Naive B cell (primary cell): ENCODE data around the gene UQCR10. TPM values are rescaled to one million over a fixed set of nuclear protein-coding genes. Genes with fewer than 3 reads are reported as not detected.

ENCODE experiments used
- ATAC-seq, 2 donors: fragments of 150-1000 bp; cut with Tn5 transposase; 2 replicates each; pipeline ENCODE4 v1.10.0; 2021; ENCODE audit warnings: low read depth in 2 of 2, mild to moderate bottlenecking in 2 of 2, moderate library complexity in 2 of 2
- DNase-seq: peaks from one replicate; pipeline ENCODE4 v3.0.0; 2022
- H3K27ac Mint-ChIP-seq, 6 donors: one replicate each; pipeline ENCODE4 v1.8.0; 2020 to 2022; ENCODE audit warnings: mild to moderate bottlenecking in 6 of 6, mixed read lengths in 6 of 6, moderate library complexity in 5 of 6, inconsistent platforms in 2 of 6
- H3K27me3 Mint-ChIP-seq, 3 donors: one replicate each; pipeline ENCODE4 v1.8.0; 2021 to 2022; ENCODE audit warnings: mixed read lengths in 3 of 3, mild to moderate bottlenecking in 1 of 3
- H3K36me3 Mint-ChIP-seq, 2 donors: one replicate each; pipeline ENCODE4 v1.8.0; 2020 to 2022; ENCODE audit warnings: mixed read lengths in 2 of 2, inconsistent platforms in 1 of 2, mild to moderate bottlenecking in 1 of 2
- H3K4me1 Mint-ChIP-seq, 3 donors: one replicate each; pipeline ENCODE4 v1.8.0; 2020 to 2022; ENCODE audit warnings: mixed read lengths in 3 of 3, inconsistent platforms in 1 of 3, mild to moderate bottlenecking in 1 of 3, moderate library complexity in 1 of 3
- H3K4me3 Mint-ChIP-seq, 8 donors: one replicate each; pipeline ENCODE4 v1.8.0; 2020 to 2022; ENCODE audit warnings: mild to moderate bottlenecking in 8 of 8, mixed read lengths in 8 of 8, moderate library complexity in 8 of 8, inconsistent platforms in 2 of 8
- H3K9me3 Mint-ChIP-seq, 7 donors: one replicate each; pipeline ENCODE4 v1.8.0; 2020 to 2022; ENCODE audit warnings: mixed read lengths in 7 of 7, mild to moderate bottlenecking in 5 of 7, inconsistent platforms in 2 of 7, moderate library complexity in 1 of 7
- polyA plus RNA-seq, 6 donors: library from polyadenylated mRNA; unstranded; fragments of 300-500 nt; fragmentation: Illumina TruSeq; gene quantifications; one replicate each; pipeline ENCODE4 v1.2.3, GENCODE V29; 2021; ENCODE audit warnings: low read depth in 6 of 6

The UQCR10 gene
- polyA plus RNA-seq, 6 donors from 2014 or later: 219 to 318 (median 274) TPM

DNA sequence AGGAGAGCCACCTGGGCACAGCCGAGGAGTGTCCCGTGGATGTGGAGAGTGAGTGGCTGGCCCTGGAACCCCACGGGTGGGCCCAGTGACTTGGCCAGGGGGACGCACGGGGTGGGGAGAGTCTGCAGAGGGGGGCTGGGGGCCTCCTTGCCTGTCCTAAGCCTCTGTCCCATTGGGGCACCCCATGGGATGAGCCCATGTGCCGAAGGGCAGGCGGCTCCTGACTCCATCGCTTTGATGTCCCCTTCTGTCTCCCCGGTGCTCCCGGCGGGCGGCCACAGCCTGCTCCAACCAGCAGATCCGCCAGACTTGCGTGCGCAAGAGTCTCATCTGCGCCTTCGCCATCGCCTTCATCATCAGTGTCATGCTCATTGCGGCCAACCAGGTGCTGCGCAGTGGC, 38.0 kb upstream of the UQCR10 start:
- Mint-ChIP-seq H3K36me3 (peaks cover 0 to 5% of the 10 kb centered on the region in 2 donors), H3K9me3 (no peaks in the 10 kb centered on the region), H3K27ac (no peak overlapping the region), H3K27me3 (peaks cover 3 to 6% (median 5%) of the 10 kb centered on the region in 3 donors), H3K4me1 (peaks cover 5 to 8% (median 6%) of the 10 kb centered on the region in 3 donors), H3K4me3 (no peak overlapping the region)
- ATAC-seq: no peak
- DNase-seq: no peak

- Mint-ChIP-seq H3K4me1 (peaks cover 9 to 15% (median 11%) of the 10 kb centered on the region in 3 donors), H3K27me3 (no peaks in the 10 kb centered on the region), H3K9me3 (no peaks in the 10 kb centered on the region), H3K4me3 (peak overlapping the region in 2 of 8 donors; percentile 9 to 25), H3K36me3 (peaks cover 0 to 5% of the 10 kb centered on the region in 2 donors), H3K27ac (peak overlapping the region in 1 of 6 donors; percentile 91)
- ATAC-seq: no peak
- DNase-seq: no peak
These were observed 35.9 kb upstream of the UQCR10 start for GRCh38 chr22:29731058-29731850.

DNA sequence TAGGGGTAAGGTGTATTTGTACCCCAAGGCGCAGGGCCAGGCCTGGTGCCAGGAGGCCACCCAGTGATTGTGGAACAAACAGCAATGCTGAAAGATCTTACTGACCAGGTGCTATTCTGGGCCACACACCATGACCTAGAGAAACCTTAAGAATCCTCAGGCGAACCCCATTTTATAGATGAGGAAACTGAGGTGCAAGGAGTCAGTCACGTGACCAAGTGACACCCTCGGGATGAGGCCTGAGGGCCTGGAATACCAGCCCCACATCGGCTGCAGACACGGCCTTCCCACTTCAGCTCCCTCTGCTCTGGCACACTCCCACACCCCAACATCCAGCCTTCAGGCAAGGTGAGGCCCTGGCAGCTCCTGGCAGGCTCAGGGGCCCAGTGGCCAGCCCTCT, 34.3 kb upstream of the UQCR10 start:
- H3K4me1 Mint-ChIP-seq: peaks cover 8 to 15% (median 9%) of the 10 kb centered on the region in 3 donors
- no peaks in the 10 kb centered on the region for H3K9me3 Mint-ChIP-seq
- DNase-seq (no peak), ATAC-seq (no peak)
- no peaks in the 10 kb centered on the region for H3K27me3 Mint-ChIP-seq
- no peak overlapping the region for H3K4me3 Mint-ChIP-seq
- peaks cover 8 to 14% of the 10 kb centered on the region in 2 donors for H3K36me3 Mint-ChIP-seq
- peak overlapping the region in 1 of 6 donors; percentile 14 for H3K27ac Mint-ChIP-seq

GRCh38 chr22:29733362-29734201, 33.6 kb upstream of the UQCR10 start:
- no peaks in the 10 kb centered on the region for H3K27me3 Mint-ChIP-seq
- H3K27ac Mint-ChIP-seq: peak overlapping the region in 2 of 6 donors; percentile 51 to 67
- no peaks in the 10 kb centered on the region for H3K9me3 Mint-ChIP-seq
- DNase-seq: no peak
- H3K36me3 Mint-ChIP-seq: peaks cover 8 to 15% of the 10 kb centered on the region in 2 donors
- H3K4me1 Mint-ChIP-seq: peaks cover 8 to 15% (median 9%) of the 10 kb centered on the region in 3 donors
- no peak overlapping the region for H3K4me3 Mint-ChIP-seq
- ATAC-seq: peak in 1 of 2 donors; percentile 27

- Mint-ChIP-seq H3K36me3 (peaks cover 8 to 10% of the 10 kb centered on the region in 2 donors), H3K27ac (peak overlapping the region in 1 of 6 donors; percentile 67), H3K27me3 (no peaks in the 10 kb centered on the region), H3K4me3 (peak overlapping the region in 1 of 8 donors; percentile 13), H3K9me3 (no peaks in the 10 kb centered on the region), H3K4me1 (peaks cover 8 to 15% (median 9%) of the 10 kb centered on the region in 3 donors)
- DNase-seq (no peak), ATAC-seq (no peak)
These were observed 32.8 kb upstream of the UQCR10 start for GRCh38 chr22:29734406-29734805.

DNA sequence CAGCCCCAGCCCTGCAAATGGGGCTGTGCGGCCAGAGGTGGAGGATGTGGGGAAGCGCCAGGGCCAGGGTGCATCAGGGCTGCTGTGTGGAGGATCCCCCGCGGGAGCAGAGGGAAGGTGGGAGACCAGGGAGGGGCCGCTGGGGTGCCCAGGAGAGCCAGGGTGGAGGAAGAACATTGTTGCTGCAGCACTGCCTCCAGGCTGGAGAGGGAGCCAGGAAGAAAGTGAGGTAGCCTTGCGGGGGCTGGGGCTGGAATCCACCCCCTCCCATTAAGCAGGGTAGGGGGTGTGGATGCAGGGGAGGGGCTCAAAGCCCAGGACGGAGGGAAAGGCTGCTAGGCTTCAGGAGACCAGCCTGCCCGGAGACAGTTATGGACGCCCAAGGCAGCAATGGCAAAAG, 32.3 kb upstream of the UQCR10 start:
- Mint-ChIP-seq H3K4me1 (peaks cover 8 to 15% (median 9%) of the 10 kb centered on the region in 3 donors), H3K36me3 (peaks cover 8 to 10% of the 10 kb centered on the region in 2 donors)
- DNase-seq: no peak

DNA sequence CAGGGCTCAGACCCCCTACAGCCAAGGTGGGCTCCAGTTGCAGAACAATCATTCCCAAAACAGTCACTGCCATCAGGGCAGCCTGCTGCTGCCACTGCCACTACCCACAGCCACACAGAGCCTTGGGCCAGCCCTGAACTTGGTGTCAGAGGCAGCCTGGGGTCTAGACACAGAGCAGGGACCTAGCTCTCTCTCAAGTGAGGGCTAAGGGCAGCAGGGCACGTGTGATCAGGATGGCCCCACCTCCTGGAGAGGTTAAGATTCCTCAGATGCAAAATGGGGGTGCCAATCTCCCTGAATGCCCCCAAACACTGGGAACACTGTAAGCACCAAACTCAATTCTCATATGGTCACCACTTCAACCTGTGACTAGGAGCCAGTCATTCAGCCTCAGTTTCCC, 31.8 kb upstream of the UQCR10 start:
- no peaks in the 10 kb centered on the region for H3K9me3 Mint-ChIP-seq
- H3K36me3 Mint-ChIP-seq: peaks cover 8 to 10% of the 10 kb centered on the region in 2 donors
- DNase-seq (no peak), ATAC-seq (no peak)
- H3K27ac Mint-ChIP-seq: peak overlapping the region in 1 of 6 donors; percentile 56
- H3K4me1 Mint-ChIP-seq: peaks cover 8 to 15% (median 9%) of the 10 kb centered on the region in 3 donors
- H3K4me3 Mint-ChIP-seq: no peak overlapping the region
- no peaks in the 10 kb centered on the region for H3K27me3 Mint-ChIP-seq

More for the DNA sequence above, 32.3 kb upstream of the UQCR10 start:
- Mint-ChIP-seq H3K27ac (peak overlapping the region in 1 of 6 donors; percentile 67), H3K27me3 (no peaks in the 10 kb centered on the region), H3K9me3 (no peaks in the 10 kb centered on the region), H3K4me3 (no peak overlapping the region)
- ATAC-seq: no peak

GRCh38 chr22:29737251-29738117, 29.7 kb upstream of the UQCR10 start:
- no peak for ATAC-seq
- peaks cover 8 to 15% (median 9%) of the 10 kb centered on the region in 3 donors for H3K4me1 Mint-ChIP-seq
- H3K27me3 Mint-ChIP-seq: no peaks in the 10 kb centered on the region
- H3K4me3 Mint-ChIP-seq: no peak overlapping the region
- H3K27ac Mint-ChIP-seq: no peak overlapping the region
- DNase-seq: no peak
- H3K36me3 Mint-ChIP-seq: peaks cover 10 to 21% of the 10 kb centered on the region in 2 donors
- H3K9me3 Mint-ChIP-seq: no peaks in the 10 kb centered on the region

DNA sequence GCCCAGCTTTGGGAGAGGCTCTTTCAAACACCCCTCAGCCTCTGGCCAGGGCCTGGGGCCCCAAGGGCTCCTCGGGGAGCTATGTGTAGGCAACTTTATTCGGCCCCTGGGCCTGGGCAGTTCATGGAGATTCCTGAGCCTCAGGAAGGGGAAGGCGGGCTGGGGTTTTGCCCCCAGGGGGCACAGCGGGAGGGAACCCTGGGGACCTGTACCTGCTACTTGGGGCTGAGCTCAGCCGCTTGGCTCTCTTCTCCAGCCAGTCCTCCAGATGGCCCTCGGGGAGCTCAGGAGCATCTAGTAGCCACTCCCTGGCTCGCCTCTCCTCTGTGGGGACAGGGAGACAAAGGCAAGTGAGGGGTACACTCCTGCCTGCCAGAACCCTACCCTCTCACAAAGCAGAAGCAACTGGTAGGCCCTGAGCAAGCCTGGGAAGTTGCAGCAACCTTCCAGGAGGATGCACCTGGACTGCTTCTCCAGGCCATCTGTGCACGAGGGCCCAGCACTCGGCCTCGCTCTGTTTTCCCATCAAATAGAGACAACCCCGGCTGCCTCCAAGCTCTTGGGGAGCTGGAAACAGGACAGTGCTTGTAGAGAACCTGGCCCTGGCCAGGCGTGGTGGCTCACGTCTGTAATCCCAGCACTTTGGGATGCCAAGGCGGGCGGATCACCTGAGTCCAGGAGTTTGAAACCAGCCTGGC, 28.9 kb upstream of the UQCR10 start:
- no peaks in the 10 kb centered on the region for H3K27me3 Mint-ChIP-seq
- H3K4me3 Mint-ChIP-seq: no peak overlapping the region
- peaks cover 8 to 15% (median 9%) of the 10 kb centered on the region in 3 donors for H3K4me1 Mint-ChIP-seq

DNA sequence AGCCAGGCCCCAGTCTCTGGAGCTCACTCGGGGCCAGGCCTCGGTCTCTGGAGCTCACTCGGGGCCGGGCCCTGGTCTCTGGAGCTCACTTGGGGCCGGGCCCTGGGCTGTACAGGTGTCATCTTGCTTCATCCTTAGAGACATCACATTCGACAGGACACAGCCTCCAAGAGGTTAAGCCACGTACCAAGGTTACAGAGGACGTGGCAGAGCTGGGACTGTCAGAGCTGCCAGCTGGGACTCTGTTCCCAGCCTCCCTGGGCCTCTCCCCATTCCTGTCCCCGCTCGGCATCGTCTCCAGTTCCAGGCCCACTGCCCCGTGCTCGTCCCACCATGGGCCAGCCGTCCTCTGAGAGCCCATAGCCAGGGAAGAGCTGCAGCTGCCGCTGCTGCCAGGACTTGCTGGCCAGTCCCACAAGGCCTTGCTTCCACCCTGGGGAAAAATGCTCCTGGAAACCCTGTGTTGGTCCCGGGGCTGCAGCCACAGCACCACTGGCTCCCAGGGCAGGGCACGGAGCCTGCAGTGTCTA, 27.8 kb upstream of the UQCR10 start:
- ATAC-seq (no peak), DNase-seq (no peak)
- no peak overlapping the region for H3K27ac Mint-ChIP-seq
- H3K27me3 Mint-ChIP-seq: no peaks in the 10 kb centered on the region
- no peak overlapping the region for H3K4me3 Mint-ChIP-seq
- H3K36me3 Mint-ChIP-seq: peaks cover 10 to 21% of the 10 kb centered on the region in 2 donors
- no peaks in the 10 kb centered on the region for H3K9me3 Mint-ChIP-seq
- peaks cover 1 to 8% (median 2%) of the 10 kb centered on the region in 3 donors for H3K4me1 Mint-ChIP-seq

More for the DNA sequence above, 28.9 kb upstream of the UQCR10 start:
- H3K36me3 Mint-ChIP-seq: peaks cover 10 to 21% of the 10 kb centered on the region in 2 donors
- H3K27ac Mint-ChIP-seq: no peak overlapping the region
- DNase-seq (no peak), ATAC-seq (no peak)
- H3K9me3 Mint-ChIP-seq: no peaks in the 10 kb centered on the region

DNA sequence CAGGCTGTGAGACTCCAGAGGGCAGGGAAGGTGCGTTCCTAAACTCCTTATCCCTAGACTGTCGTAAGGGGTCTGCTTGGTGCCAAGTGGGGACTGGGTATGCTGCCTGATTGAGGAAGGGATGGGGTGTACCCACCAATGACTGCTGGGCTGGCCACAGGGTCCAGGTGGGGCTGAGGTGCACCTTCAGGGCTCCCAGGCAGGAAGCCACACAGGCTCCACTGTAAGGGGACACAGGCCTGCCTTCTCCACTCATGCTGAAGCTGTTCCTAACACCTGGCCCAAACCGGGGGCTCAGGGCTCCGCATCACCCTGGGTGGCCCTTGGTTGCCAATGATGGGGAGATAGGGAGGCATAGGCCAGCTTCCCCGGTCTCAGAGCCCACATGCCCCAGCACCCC, 27.0 kb upstream of the UQCR10 start:
- H3K4me1 Mint-ChIP-seq: no peaks in the 10 kb centered on the region
- no peaks in the 10 kb centered on the region for H3K9me3 Mint-ChIP-seq
- no peak overlapping the region for H3K27ac Mint-ChIP-seq
- H3K27me3 Mint-ChIP-seq: no peaks in the 10 kb centered on the region
- peaks cover 14 to 21% of the 10 kb centered on the region in 2 donors for H3K36me3 Mint-ChIP-seq
- ATAC-seq (no peak), DNase-seq (no peak)
- H3K4me3 Mint-ChIP-seq: no peak overlapping the region

DNA sequence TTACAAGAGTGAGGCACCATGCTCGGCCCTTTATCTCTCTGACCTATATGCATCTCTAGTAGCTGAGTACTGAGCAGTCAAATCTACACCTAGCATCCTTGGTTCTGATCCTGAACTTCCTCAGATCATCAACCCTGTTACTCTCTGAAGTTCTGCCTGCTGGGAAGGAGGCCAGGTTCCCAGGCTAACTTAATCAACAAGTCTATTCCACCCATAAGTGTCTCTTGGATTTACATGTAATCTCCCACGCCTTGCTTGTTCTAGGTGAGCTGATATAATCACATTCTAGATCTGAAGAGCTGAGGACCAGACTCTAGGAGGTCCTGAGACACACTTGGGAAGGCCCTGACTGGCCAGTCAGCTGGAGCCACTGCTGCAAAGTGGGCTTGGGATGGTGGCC, 25.2 kb upstream of the UQCR10 start:
- no peak overlapping the region for H3K4me3 Mint-ChIP-seq
- H3K27me3 Mint-ChIP-seq: no peaks in the 10 kb centered on the region
- H3K9me3 Mint-ChIP-seq: no peaks in the 10 kb centered on the region
- DNase-seq: no peak
- ATAC-seq: no peak
- H3K36me3 Mint-ChIP-seq: peaks cover 21 to 22% of the 10 kb centered on the region in 2 donors
- no peak overlapping the region for H3K27ac Mint-ChIP-seq
- H3K4me1 Mint-ChIP-seq: no peaks in the 10 kb centered on the region
